ENCODE measurements around the gene OXCT1.
"Not testable (repeated sequence)": the region's sequence is repeated elsewhere in the genome, so short reads cannot be mapped to it uniquely, and the experiment has no call there.

OXCT1 gene

DNA sequence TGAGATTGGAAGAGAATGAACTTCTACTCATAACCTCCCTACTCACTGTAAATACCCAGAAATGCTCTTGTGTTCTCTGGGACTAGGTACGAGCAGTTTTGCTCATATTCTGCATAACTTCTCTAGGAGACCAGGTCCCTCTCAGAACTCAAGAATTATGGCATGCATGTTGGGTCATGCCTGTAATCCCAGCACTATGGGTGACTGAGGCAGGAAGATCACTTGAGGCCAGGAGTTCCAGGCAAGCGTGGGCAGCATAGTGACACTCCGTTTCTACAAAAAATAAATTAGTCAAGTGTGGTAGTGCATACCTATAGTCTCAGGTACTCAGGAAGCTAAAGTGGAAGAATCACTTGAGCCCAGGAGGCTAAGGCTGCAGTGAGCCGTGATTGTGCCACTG is 141.9 kb downstream of the OXCT1 start:
- no peaks in the 10 kb centered on the region for H3K4me1 ChIP-seq (ENCODE audit: control insufficient read depth, low read depth, low read length)
- H2BK5ac ChIP-seq (ENCODE audit: low read length): no peak overlapping the region
- no peak for DNase-seq
- no peaks in the 10 kb centered on the region for H3K79me1 ChIP-seq (ENCODE audit: low read length)
- H3K36me3 ChIP-seq (ENCODE audit: control insufficient read depth, insufficient read depth, low read length): no peaks in the 10 kb centered on the region
- no peak overlapping the region for H3K4me3 ChIP-seq (ENCODE audit: low read length)
- no peak overlapping the region for H3K23ac ChIP-seq (ENCODE audit: low read length)
- H3K56ac ChIP-seq (ENCODE audit: low read length): no peak overlapping the region
- H3K27me3 ChIP-seq (ENCODE audit: insufficient read depth, low read length, poor library complexity): no peaks in the 10 kb centered on the region
- H2AK5ac ChIP-seq (ENCODE audit: low read length): no peak overlapping the region
- no peak overlapping the region for H4K8ac ChIP-seq (ENCODE audit: low read depth, low read length)
- no peak overlapping the region for H3K4ac ChIP-seq (ENCODE audit: low read depth, low read length)
- no peak overlapping the region for H4K5ac ChIP-seq (ENCODE audit: low read length)
- no peak overlapping the region for H2BK15ac ChIP-seq (replicated peaks; ENCODE audit: low read depth)
- H2BK120ac ChIP-seq (ENCODE audit: low read depth, low read length): no peak overlapping the region
- no peak overlapping the region for H3K18ac ChIP-seq (ENCODE audit: low read length)
- H3K4me2 ChIP-seq (ENCODE audit: low read length): no peak overlapping the region
- H3K79me2 ChIP-seq (ENCODE audit: control insufficient read depth, insufficient read depth, low read length): no peaks in the 10 kb centered on the region
- no peak overlapping the region for H3K27ac ChIP-seq (ENCODE audit: low read depth, low read length)
- no CpG with 5 or more reads among the region's 4 CpGs for WGBS (ENCODE audit: extremely low coverage, insufficient coverage, low lambda C conversion rate)
- no peak overlapping the region for H3K9ac ChIP-seq (ENCODE audit: low read length)

DNA sequence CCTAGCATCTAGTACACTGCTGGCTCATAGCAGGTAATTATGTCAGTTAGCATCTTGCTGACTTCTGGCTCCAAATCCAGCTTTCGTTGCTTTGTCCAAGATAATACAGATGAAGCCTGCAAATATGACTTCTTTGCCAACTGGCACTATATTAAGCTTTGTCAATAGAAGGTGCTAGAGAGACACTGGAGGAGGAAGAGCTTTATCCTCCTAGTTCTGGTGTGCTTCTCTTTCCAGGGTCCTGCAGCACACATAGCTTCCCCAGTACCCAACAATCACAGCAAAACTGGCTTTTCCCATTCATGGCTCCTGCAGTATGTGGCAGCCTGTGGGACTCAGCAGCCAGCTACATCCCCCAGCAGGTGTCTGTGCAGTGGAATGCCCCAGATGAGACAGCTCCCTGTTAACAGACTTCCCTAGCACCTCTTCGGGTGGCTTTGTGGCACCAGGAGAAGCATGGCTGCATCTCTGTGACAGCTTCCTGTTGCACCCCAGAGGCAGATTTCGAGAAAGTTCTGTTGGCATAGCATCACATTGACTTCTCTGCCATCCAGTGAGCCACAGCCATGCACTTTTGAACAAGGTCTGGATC is 147.8 kb downstream of the OXCT1 start:
- no peak overlapping the region for H3K9ac ChIP-seq (ENCODE audit: low read length)
- WGBS (ENCODE audit: extremely low coverage, insufficient coverage, low lambda C conversion rate): no CpG with 5 or more reads among the region's 3 CpGs
- H3K79me2 ChIP-seq (ENCODE audit: control insufficient read depth, insufficient read depth, low read length): no peaks in the 10 kb centered on the region
- H3K36me3 ChIP-seq (ENCODE audit: control insufficient read depth, insufficient read depth, low read length): no peaks in the 10 kb centered on the region
- DNase-seq: peak; percentile 5
- H3K79me1 ChIP-seq (ENCODE audit: low read length): no peaks in the 10 kb centered on the region
- no peak overlapping the region for H3K4me3 ChIP-seq (ENCODE audit: low read length)
- H4K5ac ChIP-seq (ENCODE audit: low read length): no peak overlapping the region
- H3K4ac ChIP-seq (ENCODE audit: low read depth, low read length): no peak overlapping the region
- H3K4me1 ChIP-seq (ENCODE audit: control insufficient read depth, low read depth, low read length): no peaks in the 10 kb centered on the region
- no peak overlapping the region for H2BK5ac ChIP-seq (ENCODE audit: low read length)
- H2BK15ac ChIP-seq (replicated peaks; ENCODE audit: low read depth): no peak overlapping the region
- H3K18ac ChIP-seq (ENCODE audit: low read length): no peak overlapping the region
- no peak overlapping the region for H4K8ac ChIP-seq (ENCODE audit: low read depth, low read length)
- H3K27me3 ChIP-seq (ENCODE audit: insufficient read depth, low read length, poor library complexity): no peaks in the 10 kb centered on the region
- no peak overlapping the region for H3K4me2 ChIP-seq (ENCODE audit: low read length)
- no peak overlapping the region for H2AK5ac ChIP-seq (ENCODE audit: low read length)
- no peak overlapping the region for H3K23ac ChIP-seq (ENCODE audit: low read length)
- H3K56ac ChIP-seq (ENCODE audit: low read length): no peak overlapping the region
- no peak overlapping the region for H3K27ac ChIP-seq (ENCODE audit: low read depth, low read length)
- H2BK120ac ChIP-seq (ENCODE audit: low read depth, low read length): no peak overlapping the region

- Histone ChIP-seq H3K27me3 (ENCODE audit: insufficient read depth, low read length, poor library complexity) (no peaks in the 10 kb centered on the region), H3K4ac (ENCODE audit: low read depth, low read length) (no peak overlapping the region), H2BK120ac (ENCODE audit: low read depth, low read length) (no peak overlapping the region), H3K4me1 (ENCODE audit: control insufficient read depth, low read depth, low read length) (no peaks in the 10 kb centered on the region), H4K5ac (ENCODE audit: low read length) (no peak overlapping the region), H2AK5ac (ENCODE audit: low read length) (no peak overlapping the region), H4K8ac (ENCODE audit: low read depth, low read length) (no peak overlapping the region), H3K36me3 (ENCODE audit: control insufficient read depth, insufficient read depth, low read length) (no peaks in the 10 kb centered on the region), H3K4me2 (ENCODE audit: low read length) (no peak overlapping the region), H2BK15ac (replicated peaks; ENCODE audit: low read depth) (no peak overlapping the region), H3K79me1 (ENCODE audit: low read length) (no peaks in the 10 kb centered on the region), H3K79me2 (ENCODE audit: control insufficient read depth, insufficient read depth, low read length) (no peaks in the 10 kb centered on the region), H3K9ac (ENCODE audit: low read length) (no peak overlapping the region), H3K56ac (ENCODE audit: low read length) (no peak overlapping the region), H3K23ac (ENCODE audit: low read length) (no peak overlapping the region), H3K18ac (ENCODE audit: low read length) (no peak overlapping the region), H3K4me3 (ENCODE audit: low read length) (no peak overlapping the region), H2BK5ac (ENCODE audit: low read length) (no peak overlapping the region), H3K27ac (ENCODE audit: low read depth, low read length) (no peak overlapping the region)
- DNase-seq: no peak
- no CpG with 5 or more reads among the region's 2 CpGs for WGBS (ENCODE audit: extremely low coverage, insufficient coverage, low lambda C conversion rate)
These were observed 148.7 kb downstream of the OXCT1 start for GRCh38 chr5:41721516-41721915.

- Histone ChIP-seq H3K4me2 (ENCODE audit: low read length) (no peak overlapping the region), H3K23ac (ENCODE audit: low read length) (no peak overlapping the region), H3K4me1 (ENCODE audit: control insufficient read depth, low read depth, low read length) (no peaks in the 10 kb centered on the region), H3K27ac (ENCODE audit: low read depth, low read length) (no peak overlapping the region), H2BK15ac (replicated peaks; ENCODE audit: low read depth) (no peak overlapping the region), H3K4me3 (ENCODE audit: low read length) (no peak overlapping the region), H3K36me3 (ENCODE audit: control insufficient read depth, insufficient read depth, low read length) (no peaks in the 10 kb centered on the region), H2BK120ac (ENCODE audit: low read depth, low read length) (no peak overlapping the region), H4K5ac (ENCODE audit: low read length) (no peak overlapping the region), H3K56ac (ENCODE audit: low read length) (no peak overlapping the region), H3K4ac (ENCODE audit: low read depth, low read length) (no peak overlapping the region), H3K9ac (ENCODE audit: low read length) (no peak overlapping the region), H3K79me2 (ENCODE audit: control insufficient read depth, insufficient read depth, low read length) (no peaks in the 10 kb centered on the region), H2BK5ac (ENCODE audit: low read length) (no peak overlapping the region), H2AK5ac (ENCODE audit: low read length) (no peak overlapping the region), H3K79me1 (ENCODE audit: low read length) (no peaks in the 10 kb centered on the region), H3K18ac (ENCODE audit: low read length) (no peak overlapping the region), H4K8ac (ENCODE audit: low read depth, low read length) (no peak overlapping the region), H3K27me3 (ENCODE audit: insufficient read depth, low read length, poor library complexity) (no peaks in the 10 kb centered on the region)
- no peak for DNase-seq
- WGBS (ENCODE audit: extremely low coverage, insufficient coverage, low lambda C conversion rate): no CpG with 5 or more reads among the region's 2 CpGs
These were observed 153.8 kb downstream of the OXCT1 start for GRCh38 chr5:41716382-41716781.

DNA sequence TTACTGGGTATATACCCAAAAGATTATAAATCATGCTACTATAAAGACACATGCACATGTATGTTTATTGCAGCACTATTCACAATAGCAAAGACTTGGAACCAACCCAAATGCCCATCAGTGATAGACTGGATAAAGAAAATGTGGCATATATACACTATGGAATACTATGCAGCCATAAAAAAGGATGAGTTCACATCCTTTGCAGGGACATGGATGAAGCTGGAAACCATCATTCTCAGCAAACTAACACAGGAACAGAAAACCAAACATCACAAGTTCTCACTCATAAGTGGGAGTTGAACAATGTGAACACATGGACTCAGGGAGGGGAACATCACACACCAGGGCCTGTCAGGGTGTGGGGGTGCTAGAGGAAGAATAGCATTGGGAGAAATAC is 155.8 kb downstream of the OXCT1 start:
- not testable (repeated sequence) for H3K4ac ChIP-seq (ENCODE audit: low read depth, low read length); DNase-seq; H3K4me2 ChIP-seq (ENCODE audit: low read length); H3K36me3 ChIP-seq (ENCODE audit: control insufficient read depth, insufficient read depth, low read length); H3K9ac ChIP-seq (ENCODE audit: low read length); H2BK120ac ChIP-seq (ENCODE audit: low read depth, low read length); H2BK15ac ChIP-seq (replicated peaks; ENCODE audit: low read depth); H3K4me1 ChIP-seq (ENCODE audit: control insufficient read depth, low read depth, low read length); H3K79me2 ChIP-seq (ENCODE audit: control insufficient read depth, insufficient read depth, low read length); H3K23ac ChIP-seq (ENCODE audit: low read length); H3K79me1 ChIP-seq (ENCODE audit: low read length); H2AK5ac ChIP-seq (ENCODE audit: low read length); H3K27me3 ChIP-seq (ENCODE audit: insufficient read depth, low read length, poor library complexity); H3K18ac ChIP-seq (ENCODE audit: low read length); H4K5ac ChIP-seq (ENCODE audit: low read length); H2BK5ac ChIP-seq (ENCODE audit: low read length); H3K27ac ChIP-seq (ENCODE audit: low read depth, low read length); H3K56ac ChIP-seq (ENCODE audit: low read length); H3K4me3 ChIP-seq (ENCODE audit: low read length); H4K8ac ChIP-seq (ENCODE audit: low read depth, low read length)

DNA sequence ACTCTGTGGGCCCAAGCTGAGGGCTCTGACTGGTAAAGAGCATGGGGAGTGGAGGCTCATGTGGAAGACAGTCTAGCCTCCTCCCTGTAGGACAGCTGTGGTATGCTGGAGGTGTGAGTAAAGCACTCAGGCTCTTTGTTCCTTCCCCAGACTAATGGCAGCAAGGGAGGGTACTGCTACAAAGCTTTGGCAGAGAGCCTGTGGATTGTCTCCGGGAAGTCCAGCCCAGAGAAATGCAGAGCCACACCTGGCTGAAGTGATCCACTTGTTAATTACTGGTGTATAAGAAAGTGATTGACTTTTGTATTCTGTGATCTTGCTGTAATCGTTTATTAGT is 161.7 kb downstream of the OXCT1 start:
- H3K4me3 ChIP-seq (ENCODE audit: low read length): no peak overlapping the region
- H3K79me1 ChIP-seq (ENCODE audit: low read length): no peaks in the 10 kb centered on the region
- no peaks in the 10 kb centered on the region for H3K27me3 ChIP-seq (ENCODE audit: insufficient read depth, low read length, poor library complexity)
- no peaks in the 10 kb centered on the region for H3K4me1 ChIP-seq (ENCODE audit: control insufficient read depth, low read depth, low read length)
- no peak overlapping the region for H3K23ac ChIP-seq (ENCODE audit: low read length)
- no peak overlapping the region for H4K8ac ChIP-seq (ENCODE audit: low read depth, low read length)
- no peak overlapping the region for H3K18ac ChIP-seq (ENCODE audit: low read length)
- H4K5ac ChIP-seq (ENCODE audit: low read length): no peak overlapping the region
- H3K9ac ChIP-seq (ENCODE audit: low read length): no peak overlapping the region
- peak; percentile 50 for DNase-seq
- H2BK15ac ChIP-seq (replicated peaks; ENCODE audit: low read depth): no peak overlapping the region
- H3K27ac ChIP-seq (ENCODE audit: low read depth, low read length): no peak overlapping the region
- H3K4me2 ChIP-seq (ENCODE audit: low read length): no peak overlapping the region
- H2BK120ac ChIP-seq (ENCODE audit: low read depth, low read length): no peak overlapping the region
- no peak overlapping the region for H2BK5ac ChIP-seq (ENCODE audit: low read length)
- H3K79me2 ChIP-seq (ENCODE audit: control insufficient read depth, insufficient read depth, low read length): no peaks in the 10 kb centered on the region
- no CpG with 5 or more reads among the region's 2 CpGs for WGBS (ENCODE audit: extremely low coverage, insufficient coverage, low lambda C conversion rate)
- H3K56ac ChIP-seq (ENCODE audit: low read length): peak overlapping the region; percentile 53
- no peaks in the 10 kb centered on the region for H3K36me3 ChIP-seq (ENCODE audit: control insufficient read depth, insufficient read depth, low read length)
- H3K4ac ChIP-seq (ENCODE audit: low read depth, low read length): no peak overlapping the region
- H2AK5ac ChIP-seq (ENCODE audit: low read length): no peak overlapping the region
